GM19372 (cell line): ENCODE measurements around the gene UEVLD.

Experiments
- ATAC-seq: cut with Tn5 transposase; IDR thresholded peaks from one replicate; pipeline ENCODE4 v1.9.1; 2021; ENCODE audit warnings: mild to moderate bottlenecking, low read depth, moderate library complexity; ENCODE audit not compliant: unreplicated experiment

UEVLD gene

GRCh38 chr11:18521122-18521521 lies 67.4 kb downstream of the UEVLD start:
- ATAC-seq = no peak

GRCh38 chr11:18502352-18502751 lies 86.2 kb downstream of the UEVLD start:
- no peak for ATAC-seq

- no peak for ATAC-seq
Measured at GRCh38 chr11:18501629-18502028, 86.9 kb downstream of the UEVLD start.

- ATAC-seq = no peak
Measured at GRCh38 chr11:18498039-18498438, 90.5 kb downstream of the UEVLD start.

GRCh38 chr11:18495703-18496102 lies 92.8 kb downstream of the UEVLD start:
- no peak for ATAC-seq

GRCh38 chr11:18495271-18495670 lies 93.3 kb downstream of the UEVLD start:
- ATAC-seq = no peak

GRCh38 chr11:18493310-18493709 lies 95.2 kb downstream of the UEVLD start:
- ATAC-seq = no peak

GRCh38 chr11:18492888-18493287 lies 95.6 kb downstream of the UEVLD start:
- no peak for ATAC-seq

- ATAC-seq = no peak
Measured at GRCh38 chr11:18491924-18492323, 96.6 kb downstream of the UEVLD start.

- ATAC-seq = no peak
Measured at GRCh38 chr11:18490736-18491485, 97.6 kb downstream of the UEVLD start.

GRCh38 chr11:18490319-18490718 lies 98.2 kb downstream of the UEVLD start:
- no peak for ATAC-seq

GRCh38 chr11:18485913-18486528 lies 102.5 kb downstream of the UEVLD start:
- ATAC-seq = no peak
